Fibroblast of villous mesenchyme (primary cell): Measurements from ENCODE around the gene CD300LF. TPM values are rescaled to one million over a fixed set of nuclear protein-coding genes. Genes with fewer than 3 reads are reported as not detected.

Experiments used
- DNase-seq: peaks from one replicate; pipeline ENCODE4 v3.0.0-alpha.2; 2010; ENCODE audit warnings: low read depth
- H3K4me3 ChIP-seq: 2 replicates; pipeline ENCODE4 v1.5.1; 2011; ENCODE audit warnings: low read depth, mild to moderate bottlenecking, low read length
- CTCF ChIP-seq: IDR thresholded peaks from 2 replicates; pipeline ENCODE4 v1.5.1; 2012; ENCODE audit warnings: low read depth, mild to moderate bottlenecking, low read length; ENCODE audit not compliant: insufficient read depth
- total RNA-seq: library from RNA; depleted of rRNA; stranded (reverse); fragments of >200 nt; gene quantifications from 2 replicates; pipeline ENCODE4 v1.2.3, GENCODE V29; 2012

The CD300LF gene
- total RNA-seq, 1 donor, result not detected

DNA sequence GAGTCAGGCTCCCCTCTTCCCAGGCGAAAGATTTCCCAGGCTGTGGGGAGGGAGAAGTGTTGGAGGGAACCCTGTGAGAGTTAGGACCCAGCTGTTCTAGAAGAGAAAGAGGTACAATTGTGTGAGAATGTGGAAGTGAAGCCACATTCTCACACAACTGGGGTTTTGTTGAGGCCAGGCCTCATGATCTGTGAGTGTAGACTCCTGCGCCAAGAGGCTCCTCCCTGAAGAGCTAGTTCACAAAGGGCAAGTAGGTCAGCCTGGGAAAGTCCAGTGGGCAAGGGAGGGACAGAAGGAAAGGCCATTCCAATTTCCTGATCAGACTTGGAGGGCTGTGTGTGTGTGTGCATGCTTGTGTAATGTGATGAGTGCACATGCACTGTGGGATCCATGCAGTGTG is 15.2 kb downstream of the CD300LF start:
- DNase-seq, result no peak
- no peak for TF ChIP-seq CTCF
- H3K4me3 ChIP-seq, result no peak overlapping the region

GRCh38 chr17:74695629-74696028 is 17.1 kb downstream of the CD300LF start:
- DNase-seq, result no peak
- no peak for TF ChIP-seq CTCF
- no peak overlapping the region for H3K4me3 ChIP-seq

DNA sequence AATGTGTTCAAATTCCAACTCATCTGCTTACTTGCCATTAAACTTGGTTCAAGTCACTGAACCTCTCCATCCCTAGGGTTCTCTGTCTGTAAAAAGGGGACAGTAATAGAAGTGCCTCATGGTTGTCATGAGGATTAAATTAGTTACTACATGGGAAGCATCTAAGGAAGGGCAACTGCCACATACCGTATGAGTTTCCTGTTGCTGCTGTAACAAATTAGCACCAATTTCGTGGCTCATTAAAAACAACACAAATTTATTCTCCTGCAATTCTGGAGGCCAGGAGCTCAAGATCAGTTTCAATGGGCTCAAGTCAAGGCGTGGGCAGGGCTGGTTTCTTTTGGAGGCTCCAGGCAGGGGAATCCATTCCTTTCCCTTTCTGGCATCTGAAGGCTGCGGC is 18.6 kb downstream of the CD300LF start:
- no peak for TF ChIP-seq CTCF
- H3K4me3 ChIP-seq, result no peak overlapping the region
- no peak for DNase-seq

- no peak for TF ChIP-seq CTCF
Measured at GRCh38 chr17:74691151-74691550, 21.6 kb downstream of the CD300LF start.

DNA sequence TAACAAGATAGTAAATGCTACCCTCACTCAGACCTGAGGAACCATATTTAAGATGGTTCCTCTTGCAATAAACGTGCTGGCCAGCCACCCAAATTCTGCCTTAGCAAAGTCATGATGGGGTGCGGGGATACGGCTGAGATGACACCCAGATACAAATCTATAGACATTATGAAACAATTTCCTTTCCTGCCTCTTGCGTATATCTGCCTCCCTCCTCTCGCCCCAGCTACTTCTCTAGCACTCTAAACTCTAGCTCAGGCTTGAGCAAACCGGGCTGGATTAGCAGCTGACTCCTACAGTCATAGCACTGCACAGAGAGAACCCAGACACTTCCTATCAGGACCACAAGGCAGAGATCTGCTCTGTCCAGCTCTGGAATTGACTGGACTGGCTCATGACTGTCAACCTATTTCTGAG is 22.3 kb downstream of the CD300LF start:
- no peak for TF ChIP-seq CTCF
- no peak overlapping the region for H3K4me3 ChIP-seq
- no peak for DNase-seq

More at GRCh38 chr17:74691151-74691550, 21.6 kb downstream of the CD300LF start:
- no peak overlapping the region for H3K4me3 ChIP-seq
- DNase-seq, result no peak

- DNase-seq, result no peak
- TF ChIP-seq CTCF, result no peak
- no peak overlapping the region for H3K4me3 ChIP-seq
Measured at GRCh38 chr17:74687886-74688285, 24.8 kb downstream of the CD300LF start.

- no peak overlapping the region for H3K4me3 ChIP-seq
- no peak for DNase-seq
- no peak for TF ChIP-seq CTCF
Measured at GRCh38 chr17:74686761-74687160, 26.0 kb downstream of the CD300LF start.
